Testis (tissue), 3 donors: Measurements from ENCODE around the gene NPHP4. TPM values are rescaled to one million over a fixed set of nuclear protein-coding genes. Genes with fewer than 3 reads are reported as not detected.

Source experiments
- DNase-seq: peaks from one replicate; pipeline ENCODE4 v3.0.0-alpha.2; 2019
- H3K27ac ChIP-seq, 2 donors: fragments of 200-600 bp; sonication (generic); one replicate each; pipeline ENCODE4 v1.5.1; 2019
- H3K27me3 ChIP-seq: fragments of 200-600 bp; sonication (generic); one replicate; pipeline ENCODE4 v1.5.1; 2019
- H3K36me3 ChIP-seq: fragments of 200-600 bp; sonication (generic); one replicate; pipeline ENCODE4 v1.5.1; 2017; ENCODE audit warnings: low read depth; ENCODE audit errors: missing control alignments
- H3K4me1 ChIP-seq: fragments of 200-600 bp; sonication (generic); one replicate; pipeline ENCODE4 v1.5.1; 2019
- H3K4me3 ChIP-seq, 2 donors: fragments of 200-600 bp; sonication (generic); one replicate each; pipeline ENCODE4 v1.5.1; 2017 to 2019
- H3K9me3 ChIP-seq: fragments of 200-600 bp; sonication (generic); one replicate; pipeline ENCODE4 v1.5.1; 2017
- POLR2A ChIP-seq: fragments of 450-650 bp; IDR thresholded peaks from one replicate; pipeline ENCODE4 v1.6.1; 2017; ENCODE audit warnings: antibody characterized with exemption, mild to moderate bottlenecking, moderate library complexity
- WGBS, 2 donors: methylation state at CpG; one replicate each; pipeline ENCODE4 v1.1.5; 2018; 5-methylcytosine and 5-hydroxymethylcytosine counted together
- intact Hi-C: fragments of 100-400 bp; cut with DNase I; formaldehyde crosslinking; loops from one replicate; pipeline ENCODE4 v1.15.1; 2023; ENCODE audit warnings: low total_unique reads
- polyA plus RNA-seq: library from polyadenylated mRNA; stranded (reverse); fragments of 350-450 nt; fragmentation: Illumina TruSeq; extraction: RNeasy Lipid Tissue Mini Kit (QIAGEN cat#74804); gene quantifications from one replicate; pipeline ENCODE4 v1.2.3, GENCODE V29; 2014; ENCODE audit warnings: low read depth, low replicate concordance; ENCODE audit not compliant: insufficient read depth
- total RNA-seq, 2 donors: library from RNA; depleted of rRNA; stranded (reverse); fragments of >200 nt; gene quantifications; one replicate each; pipeline ENCODE4 v1.2.3, GENCODE V29; 2016
- TF ChIP-seq, protein P1 (sequence below), 3 experiments: fragments of 450-650 bp in 2 of 3; fragments of 200-600 bp in 1 of 3; sonication (generic) in 1 of 3; IDR thresholded peaks; one replicate each; pipeline ENCODE4 v1.5.1; 2016 to 2019; ENCODE audit warnings: antibody characterized with exemption in 3 of 3, mild to moderate bottlenecking in 2 of 3, moderate library complexity in 1 of 3

The NPHP4 gene
- total and polyA plus RNA-seq, 3 donors from 2014 or later, result 26.3 to 65.9 (median 49.4) TPM

DNA sequence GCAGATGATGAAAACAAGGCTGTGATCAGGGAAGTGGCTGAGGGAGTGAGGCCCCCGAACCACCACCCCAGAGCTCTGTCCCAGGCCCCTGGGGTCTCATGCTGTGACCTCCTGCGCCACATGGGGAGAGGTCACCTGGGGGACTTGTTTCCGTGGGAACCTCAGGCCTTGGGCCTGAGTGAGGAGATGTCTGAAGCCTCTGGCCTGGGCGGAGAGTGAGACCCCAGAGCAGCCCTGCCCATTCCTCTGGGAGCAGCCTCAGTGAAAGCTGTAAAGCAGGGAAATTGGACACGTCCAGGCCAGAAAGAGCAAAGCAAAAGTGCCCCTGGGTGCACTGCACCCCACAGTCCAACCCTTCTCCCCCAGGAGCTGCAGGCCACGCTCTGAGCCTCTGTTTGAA is 16.5 kb upstream of the NPHP4 start:
- Histone ChIP-seq H3K27me3 (no peaks in the 10 kb centered on the region), H3K36me3 (no peaks in the 10 kb centered on the region), H3K27ac (no peak overlapping the region), H3K4me1 (peaks cover 6% of the 10 kb centered on the region), H3K9me3 (no peaks in the 10 kb centered on the region), H3K4me3 (no peak overlapping the region)
- TF ChIP-seq, protein P1, sequence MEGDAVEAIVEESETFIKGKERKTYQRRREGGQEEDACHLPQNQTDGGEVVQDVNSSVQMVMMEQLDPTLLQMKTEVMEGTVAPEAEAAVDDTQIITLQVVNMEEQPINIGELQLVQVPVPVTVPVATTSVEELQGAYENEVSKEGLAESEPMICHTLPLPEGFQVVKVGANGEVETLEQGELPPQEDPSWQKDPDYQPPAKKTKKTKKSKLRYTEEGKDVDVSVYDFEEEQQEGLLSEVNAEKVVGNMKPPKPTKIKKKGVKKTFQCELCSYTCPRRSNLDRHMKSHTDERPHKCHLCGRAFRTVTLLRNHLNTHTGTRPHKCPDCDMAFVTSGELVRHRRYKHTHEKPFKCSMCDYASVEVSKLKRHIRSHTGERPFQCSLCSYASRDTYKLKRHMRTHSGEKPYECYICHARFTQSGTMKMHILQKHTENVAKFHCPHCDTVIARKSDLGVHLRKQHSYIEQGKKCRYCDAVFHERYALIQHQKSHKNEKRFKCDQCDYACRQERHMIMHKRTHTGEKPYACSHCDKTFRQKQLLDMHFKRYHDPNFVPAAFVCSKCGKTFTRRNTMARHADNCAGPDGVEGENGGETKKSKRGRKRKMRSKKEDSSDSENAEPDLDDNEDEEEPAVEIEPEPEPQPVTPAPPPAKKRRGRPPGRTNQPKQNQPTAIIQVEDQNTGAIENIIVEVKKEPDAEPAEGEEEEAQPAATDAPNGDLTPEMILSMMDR (IDR thresholded peaks at IDR 0.05), result no peak
- TF ChIP-seq POLR2A, result no peak
- DNase-seq, result no peak
- intact Hi-C loops, result no loop called here
- 83 to 89% methylated on average over 3 to 6 of the region's 6 CpGs for WGBS, 2 donors

DNA sequence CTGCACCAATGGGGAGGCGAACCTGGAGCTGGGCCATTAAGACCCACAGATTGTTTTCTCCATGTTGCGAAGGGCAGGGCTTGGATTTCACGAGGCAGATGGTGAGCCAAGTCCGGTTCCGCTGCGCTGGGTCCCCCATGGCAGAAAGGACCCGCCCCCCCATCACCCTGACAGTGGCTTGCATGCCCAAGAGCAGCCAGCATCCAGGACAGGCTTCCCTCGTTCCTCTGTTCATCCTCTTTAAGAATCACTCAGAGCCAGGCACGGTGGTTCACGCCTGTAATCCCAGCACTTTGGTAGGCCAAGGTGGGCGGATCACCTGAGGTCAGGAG is 15.8 kb upstream of the NPHP4 start:
- TF ChIP-seq POLR2A, result no peak
- TF ChIP-seq, protein P1 (IDR thresholded peaks at IDR 0.05), result no peak
- DNase-seq, result no peak
- 86 to 94% methylated on average over 6 to 7 of the region's 11 CpGs for WGBS, 2 donors
- Histone ChIP-seq H3K27ac (no peak overlapping the region), H3K36me3 (no peaks in the 10 kb centered on the region), H3K4me1 (peaks cover 6% of the 10 kb centered on the region), H3K9me3 (no peaks in the 10 kb centered on the region), H3K27me3 (no peaks in the 10 kb centered on the region), H3K4me3 (no peak overlapping the region)
- intact Hi-C loops, result no loop called here

DNA sequence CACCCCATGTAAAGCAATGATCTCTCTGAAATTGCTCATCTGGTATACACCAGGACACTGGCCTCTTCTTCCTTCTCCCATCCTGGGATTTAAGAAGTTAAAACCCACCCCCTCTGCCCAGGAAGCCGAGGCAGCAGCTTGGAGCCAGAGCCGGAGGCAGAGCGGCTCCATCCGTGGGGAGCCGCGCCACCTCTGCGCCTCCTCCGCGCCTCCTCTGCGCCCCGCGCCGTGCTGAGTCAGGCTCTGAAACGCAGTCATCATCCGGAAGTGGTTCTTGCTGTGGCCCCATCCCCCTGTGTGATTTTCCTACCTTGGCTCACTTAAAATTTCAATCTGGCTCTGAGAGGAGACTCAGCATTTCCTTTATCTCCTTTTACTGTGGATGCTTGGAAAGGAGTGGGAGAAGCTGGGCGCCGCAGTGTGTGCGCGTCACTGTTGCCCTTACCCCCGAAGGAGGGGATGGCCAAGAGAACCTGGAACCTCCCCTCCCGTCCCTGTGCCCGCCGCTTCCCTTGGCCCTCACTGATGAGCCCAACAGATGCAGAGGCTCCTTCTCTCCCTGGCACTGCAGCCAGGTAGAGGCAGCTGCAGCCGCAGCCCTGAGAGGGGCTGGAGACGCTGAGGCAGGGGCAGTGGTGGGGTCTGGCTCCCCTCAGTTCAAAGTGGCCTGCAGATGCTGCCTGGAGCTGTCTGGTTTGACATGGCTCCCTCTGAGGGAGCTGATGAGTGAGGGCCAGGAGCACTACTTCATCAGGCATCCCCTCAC is 15.3 kb upstream of the NPHP4 start:
- no peak for DNase-seq

GRCh38 chr1:6006882-6007281 is 14.7 kb upstream of the NPHP4 start:
- TF ChIP-seq, protein P1 (IDR thresholded peaks at IDR 0.05), result no peak
- TF ChIP-seq POLR2A, result no peak
- intact Hi-C loops, result no loop called here

More for the DNA sequence above, 15.3 kb upstream of the NPHP4 start:
- H3K9me3 ChIP-seq, result no peaks in the 10 kb centered on the region
- H3K36me3 ChIP-seq, result no peaks in the 10 kb centered on the region
- H3K4me1 ChIP-seq, result peaks cover 7% of the 10 kb centered on the region
- intact Hi-C loops, result no loop called here
- no peak overlapping the region for H3K27ac ChIP-seq
- TF ChIP-seq, protein P1 (IDR thresholded peaks at IDR 0.05), result no peak
- TF ChIP-seq POLR2A, result no peak
- 21 to 31% methylated on average over 23 to 25 of the region's 25 CpGs for WGBS, 2 donors
- peak overlapping the region in 1 of 2 donors; percentile 5 for H3K4me3 ChIP-seq
- no peaks in the 10 kb centered on the region for H3K27me3 ChIP-seq

More at GRCh38 chr1:6006882-6007281, 14.7 kb upstream of the NPHP4 start:
- Histone ChIP-seq H3K36me3 (no peaks in the 10 kb centered on the region), H3K4me3 (no peak overlapping the region), H3K27ac (no peak overlapping the region), H3K9me3 (no peaks in the 10 kb centered on the region), H3K4me1 (peaks cover 11% of the 10 kb centered on the region), H3K27me3 (no peaks in the 10 kb centered on the region)
- peak; percentile 48 for DNase-seq
- WGBS, 2 donors, result 17 to 67% methylated on average over 12 of the region's 12 CpGs
